ENCODE measurements around the gene TSPAN9.

DNA sequence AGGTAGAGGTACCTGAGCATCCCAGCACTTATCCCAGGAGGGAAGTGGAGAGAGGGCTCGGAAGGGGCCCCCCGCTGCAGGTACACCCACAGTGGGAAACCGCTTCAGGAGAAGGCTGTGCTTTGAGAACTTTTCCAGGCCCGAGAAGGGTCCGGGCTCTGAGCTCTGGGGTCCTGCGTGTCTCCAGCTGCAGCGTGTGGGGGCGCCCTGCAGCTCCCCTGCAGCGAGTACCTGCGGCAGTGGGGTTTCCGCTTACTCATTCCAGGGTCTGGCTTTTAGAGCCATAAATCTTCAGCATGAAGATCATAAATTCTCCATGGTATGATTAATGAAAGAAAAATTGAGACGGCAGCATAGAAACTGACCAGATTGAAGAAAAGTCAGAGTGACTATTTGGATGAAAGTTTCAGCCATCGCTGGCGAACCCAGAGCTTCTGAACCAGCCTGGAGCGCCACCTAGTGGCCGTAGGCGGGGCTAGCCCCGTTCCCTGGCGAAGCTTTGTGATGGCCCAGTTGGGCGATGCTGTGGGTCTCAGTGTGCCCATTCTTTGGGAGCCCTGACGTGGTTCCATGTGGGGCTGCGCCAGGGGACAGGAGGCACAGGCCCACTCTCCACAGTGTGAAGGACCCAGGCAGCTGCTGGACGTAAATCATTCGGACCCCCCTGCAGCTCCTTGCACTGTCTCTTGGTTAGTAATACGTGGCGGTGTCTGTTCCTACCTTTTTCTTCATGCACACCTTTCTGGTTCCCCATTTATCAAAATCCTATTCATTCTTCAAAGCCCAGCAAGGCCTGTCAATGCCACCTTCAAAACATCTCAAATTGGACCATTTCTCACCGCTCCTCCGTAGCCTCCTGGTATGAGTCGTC, 198.2 kb downstream of the TSPAN9 start:
- TF ChIP-seq POLR2AphosphoS5 (IDR thresholded peaks at IDR 0.05) (peak; percentile 62), POLR2A (IDR thresholded peaks at IDR 0.05) (no peak)
- TF ChIP-seq, protein P1, sequence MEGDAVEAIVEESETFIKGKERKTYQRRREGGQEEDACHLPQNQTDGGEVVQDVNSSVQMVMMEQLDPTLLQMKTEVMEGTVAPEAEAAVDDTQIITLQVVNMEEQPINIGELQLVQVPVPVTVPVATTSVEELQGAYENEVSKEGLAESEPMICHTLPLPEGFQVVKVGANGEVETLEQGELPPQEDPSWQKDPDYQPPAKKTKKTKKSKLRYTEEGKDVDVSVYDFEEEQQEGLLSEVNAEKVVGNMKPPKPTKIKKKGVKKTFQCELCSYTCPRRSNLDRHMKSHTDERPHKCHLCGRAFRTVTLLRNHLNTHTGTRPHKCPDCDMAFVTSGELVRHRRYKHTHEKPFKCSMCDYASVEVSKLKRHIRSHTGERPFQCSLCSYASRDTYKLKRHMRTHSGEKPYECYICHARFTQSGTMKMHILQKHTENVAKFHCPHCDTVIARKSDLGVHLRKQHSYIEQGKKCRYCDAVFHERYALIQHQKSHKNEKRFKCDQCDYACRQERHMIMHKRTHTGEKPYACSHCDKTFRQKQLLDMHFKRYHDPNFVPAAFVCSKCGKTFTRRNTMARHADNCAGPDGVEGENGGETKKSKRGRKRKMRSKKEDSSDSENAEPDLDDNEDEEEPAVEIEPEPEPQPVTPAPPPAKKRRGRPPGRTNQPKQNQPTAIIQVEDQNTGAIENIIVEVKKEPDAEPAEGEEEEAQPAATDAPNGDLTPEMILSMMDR (IDR thresholded peaks at IDR 0.05) = peak; percentile 95 to 99 (median 96)
